ENCODE measurements around the gene SLC30A3. TPM values are rescaled to one million over a fixed set of nuclear protein-coding genes. Genes with fewer than 3 reads are reported as not detected.
"Not testable (repeated sequence)": the region's sequence is repeated elsewhere in the genome, so short reads cannot be mapped to it uniquely, and the experiment has no call there.

The SLC30A3 gene
- polyA plus RNA-seq, 1 donor: 0.85 TPM

DNA sequence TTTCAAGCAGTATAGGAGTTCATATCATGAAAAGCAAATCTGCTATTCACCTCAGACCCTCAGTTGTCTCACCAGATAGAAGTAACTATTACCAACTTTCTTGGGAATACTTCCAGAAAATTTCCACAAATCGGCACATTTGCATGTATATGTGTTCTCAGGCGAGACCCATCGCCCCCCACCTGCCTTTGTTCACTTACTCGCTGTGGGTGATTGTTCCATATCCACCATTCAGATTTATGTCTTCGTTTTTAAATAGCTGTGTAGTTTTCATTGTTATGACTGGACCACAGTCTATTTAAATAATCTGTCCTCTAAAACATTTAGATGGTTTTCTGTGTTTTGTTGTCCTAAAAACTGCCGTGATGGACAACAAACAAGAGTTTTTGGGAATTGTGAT, 22.6 kb upstream of the SLC30A3 start:
- no peak for DNase-seq (ENCODE audit: low read depth)

DNA sequence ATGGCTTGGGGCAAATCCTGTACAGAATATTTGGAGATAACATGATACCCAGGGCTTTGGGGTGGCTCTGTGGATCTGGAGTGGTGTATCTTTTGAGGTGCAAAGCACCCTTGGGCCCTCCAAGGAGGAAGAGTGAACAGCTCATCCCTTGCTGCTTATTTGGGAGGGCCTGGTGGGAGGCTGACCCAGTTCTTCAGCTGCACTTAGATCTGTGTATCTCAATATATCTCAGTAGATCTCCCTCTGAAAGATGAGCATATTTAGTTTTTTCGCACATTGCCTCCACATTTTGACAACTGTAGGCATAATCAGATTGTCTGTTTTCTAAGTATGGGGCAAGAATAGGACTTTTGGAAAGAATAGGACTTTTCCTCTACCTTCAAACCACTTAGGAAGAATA, 22.1 kb upstream of the SLC30A3 start:
- no peak for DNase-seq (ENCODE audit: low read depth)

DNA sequence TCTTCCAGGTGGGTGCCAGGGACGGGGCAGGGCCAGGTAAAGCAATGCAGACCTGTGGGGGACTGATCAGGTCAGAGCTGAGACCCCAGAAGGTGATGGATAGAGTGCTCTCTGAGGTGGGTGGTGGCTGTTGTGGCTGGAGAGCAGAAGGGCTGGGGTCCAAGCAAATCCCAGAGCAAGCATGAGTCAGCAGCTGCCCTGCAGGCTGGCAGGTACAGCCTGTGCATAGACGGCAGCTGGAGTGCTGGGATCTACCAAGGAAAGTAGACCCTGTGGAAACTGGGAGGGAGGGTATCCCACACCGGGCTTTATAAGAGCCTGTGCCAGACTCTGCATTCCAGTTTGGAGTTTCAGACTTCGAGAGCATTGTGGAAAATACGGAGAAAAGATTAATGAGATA, 20.0 kb upstream of the SLC30A3 start:
- DNase-seq (ENCODE audit: low read depth): no peak

DNA sequence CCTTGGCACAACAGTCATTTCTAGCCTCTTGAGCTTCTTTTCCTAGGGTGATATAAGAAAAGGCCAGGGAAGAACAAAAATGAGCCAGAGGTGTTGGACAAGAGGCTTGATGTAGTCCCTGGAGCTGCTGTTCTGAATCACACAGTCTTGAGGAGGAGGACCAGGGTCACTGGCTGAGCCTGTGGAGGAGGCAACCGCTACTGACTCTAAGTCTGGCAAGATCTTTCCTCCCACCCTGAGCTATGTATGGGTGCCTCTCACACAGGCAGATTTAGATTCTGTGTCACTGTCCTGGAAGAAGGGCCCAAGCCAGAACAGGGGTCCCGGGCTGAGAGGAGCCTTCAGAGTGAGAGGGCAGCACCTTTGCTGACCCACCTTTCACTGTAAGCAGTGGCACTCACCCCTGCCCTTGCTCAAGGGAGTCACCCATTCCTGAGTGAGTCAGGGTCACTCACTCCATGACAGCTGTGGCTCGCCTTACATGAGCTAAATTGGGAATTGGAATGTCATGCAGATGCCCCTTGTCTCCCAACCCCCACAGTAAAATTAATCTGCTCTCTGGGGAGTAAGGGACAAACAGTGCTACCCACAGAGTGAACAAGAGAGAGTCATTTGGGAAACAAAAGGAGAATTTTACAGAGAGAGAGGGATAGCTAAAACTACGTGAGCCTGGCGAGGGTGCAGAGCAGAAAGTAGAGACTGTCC, 19.2 kb upstream of the SLC30A3 start, which contains the start of gene TRIM54:
TRIM54 (plus strand) TSS at position 575 of the 705 bp plus-strand sequence. CDS start 303 bp downstream, outside the sequence.
- no peak for DNase-seq (ENCODE audit: low read depth)

DNA sequence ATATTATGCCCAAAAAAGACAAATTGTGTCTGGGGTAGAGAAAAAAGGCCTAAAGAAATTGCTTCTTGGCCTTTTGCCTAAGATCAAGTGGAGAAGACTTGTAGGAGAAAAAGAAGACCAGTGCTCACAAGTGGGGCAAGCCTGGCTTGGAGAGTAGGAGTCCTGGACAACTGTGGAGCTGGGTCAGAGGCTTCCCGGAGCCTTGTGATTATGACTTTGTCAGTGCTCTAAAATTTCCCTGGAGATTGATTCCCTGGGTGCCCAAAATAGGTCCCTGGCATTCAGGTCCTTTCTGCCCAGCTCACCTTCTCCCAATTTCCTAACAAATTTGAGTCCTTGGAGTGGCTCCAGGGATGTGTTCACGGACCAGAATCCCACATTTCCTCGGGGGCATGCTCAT, 18.6 kb upstream of the SLC30A3 start:
- no peak for DNase-seq (ENCODE audit: low read depth)

DNA sequence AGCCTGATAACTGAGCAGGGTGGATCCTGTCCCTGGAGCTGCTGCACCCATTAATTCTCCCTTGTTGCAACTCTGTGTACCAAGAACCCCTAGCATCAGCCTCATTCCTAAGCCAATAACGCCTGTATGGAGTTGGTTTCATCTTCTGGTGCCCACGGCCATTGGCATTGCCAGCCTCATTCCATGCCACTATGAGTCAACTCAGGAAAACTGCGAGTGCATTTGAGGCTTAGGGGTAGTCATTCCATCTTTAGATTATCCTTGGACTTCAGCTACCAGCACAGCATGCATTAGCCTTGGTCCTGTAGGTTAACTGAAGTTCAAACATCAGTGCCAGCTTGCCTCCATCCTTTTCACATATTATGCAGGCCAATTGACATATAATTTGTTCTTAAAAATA, 18.0 kb upstream of the SLC30A3 start:
- DNase-seq (ENCODE audit: low read depth): no peak

DNA sequence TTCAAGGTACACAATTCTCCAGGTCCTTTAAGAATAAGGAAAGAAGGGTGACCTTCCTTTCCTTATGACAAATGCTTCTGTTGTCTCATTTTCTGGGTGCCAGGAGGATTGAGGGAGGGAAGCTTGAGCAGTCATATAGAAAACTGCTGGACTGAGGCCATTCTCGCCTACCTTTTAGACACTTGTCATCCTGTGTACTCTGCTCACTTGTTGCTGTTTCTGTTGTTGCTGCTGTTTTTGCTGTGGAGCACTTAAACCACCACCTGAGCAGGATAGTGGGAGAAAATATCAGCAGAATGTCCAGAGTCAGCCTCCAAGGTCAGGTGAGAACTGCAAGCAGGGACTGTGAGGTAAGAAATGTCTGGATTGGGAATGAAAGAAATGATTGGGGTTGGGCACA, 15.2 kb upstream of the SLC30A3 start:
- DNase-seq (ENCODE audit: low read depth): no peak

DNA sequence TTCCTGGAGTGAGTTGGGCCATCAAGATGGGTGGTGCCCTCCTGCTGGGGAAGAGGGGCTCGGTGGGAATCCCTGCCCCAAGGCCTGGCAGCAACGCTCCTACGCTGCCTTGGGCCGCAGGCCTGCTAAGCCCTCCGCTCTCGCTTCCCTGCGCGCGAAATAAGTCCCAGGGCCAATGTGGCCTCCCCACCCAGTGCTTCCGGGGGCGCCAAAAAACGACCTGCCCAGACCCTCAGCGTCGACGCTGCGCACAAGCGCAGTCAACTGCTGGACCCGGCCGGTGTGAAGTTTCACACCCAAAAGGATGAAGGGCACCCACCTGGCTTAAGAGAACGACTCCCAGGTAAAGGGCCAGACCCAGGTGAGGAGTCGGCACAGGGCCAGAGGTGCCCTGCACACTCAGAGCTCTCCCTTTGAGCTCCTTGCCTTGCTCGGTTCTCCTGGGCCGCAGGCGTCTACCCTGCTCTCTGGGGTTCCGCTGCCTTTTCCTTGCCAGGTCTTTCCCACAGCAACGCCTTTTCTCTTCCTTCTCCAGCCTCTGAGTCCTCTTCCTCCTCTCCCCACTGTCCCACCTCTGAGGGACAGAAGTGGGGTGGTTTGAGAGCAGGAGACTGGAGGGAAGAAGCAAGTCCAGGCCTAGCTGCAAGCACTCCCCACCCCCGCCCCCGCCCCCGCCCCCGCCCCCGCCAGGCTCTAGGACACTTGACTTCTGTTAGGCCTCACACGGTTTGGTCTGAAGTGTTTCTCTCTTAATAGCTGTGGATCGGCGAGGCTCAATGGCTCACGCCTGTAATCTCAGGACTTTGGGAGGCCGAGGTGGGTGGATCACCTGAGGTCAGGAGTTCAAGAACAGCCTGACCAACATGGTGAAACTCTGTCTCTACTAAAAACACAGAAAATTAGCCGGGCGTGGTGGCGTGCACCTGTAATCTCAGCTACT, 12.6 kb upstream of the SLC30A3 start, which contains the start of gene DNAJC5G:
DNAJC5G (plus strand) TSS at position 223 of the 940 bp plus-strand sequence. CDS start 1,296 bp downstream, outside the sequence.
- no peak for DNase-seq (ENCODE audit: low read depth)

DNA sequence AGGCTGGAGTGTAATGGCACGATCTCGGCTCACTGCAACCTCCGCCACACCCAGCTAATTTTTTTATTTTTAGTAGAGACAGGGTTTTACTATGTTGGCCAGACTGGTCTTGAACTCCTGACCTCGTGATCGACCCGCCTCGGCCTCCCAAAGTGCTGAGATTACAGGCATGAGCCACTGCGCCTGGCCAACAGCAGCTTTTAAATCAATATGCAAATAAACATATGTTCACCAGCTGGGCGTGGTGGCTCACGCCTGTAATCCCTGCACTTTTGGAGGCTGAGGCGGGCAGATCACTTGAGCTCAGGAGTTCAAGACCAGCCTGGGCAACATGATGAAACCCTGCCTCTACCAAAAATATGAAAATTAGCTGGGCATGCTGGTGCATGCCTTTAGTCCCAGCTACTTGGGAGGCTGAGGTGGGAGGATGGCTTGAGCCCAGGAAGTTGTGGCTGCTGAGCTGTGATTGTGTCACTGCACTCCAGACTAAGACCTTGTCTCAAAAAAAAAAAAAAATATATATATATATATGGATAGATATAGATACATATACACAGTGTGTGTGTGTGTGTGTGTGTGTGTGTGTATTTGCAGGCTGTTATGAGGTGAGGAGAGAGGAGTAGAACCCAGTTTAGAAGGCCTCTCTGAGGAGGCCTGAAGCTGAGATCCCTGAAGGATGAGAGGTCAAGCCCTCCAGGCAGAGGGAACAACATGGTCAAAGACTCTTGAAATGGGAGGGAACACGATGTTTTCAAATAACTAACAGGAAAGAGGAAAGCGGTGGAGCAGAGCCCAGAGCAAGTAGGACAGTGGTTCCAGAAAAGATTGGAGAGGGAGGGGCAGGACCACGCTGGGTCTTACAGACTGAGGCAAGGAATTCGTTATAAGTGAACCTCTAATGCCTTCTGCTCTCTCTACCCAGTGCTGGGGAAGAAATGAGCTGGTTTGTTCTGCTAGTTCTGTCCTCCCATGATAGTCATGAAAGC, 10.0 kb upstream of the SLC30A3 start:
- DNase-seq (ENCODE audit: low read depth): not testable (repeated sequence)

DNA sequence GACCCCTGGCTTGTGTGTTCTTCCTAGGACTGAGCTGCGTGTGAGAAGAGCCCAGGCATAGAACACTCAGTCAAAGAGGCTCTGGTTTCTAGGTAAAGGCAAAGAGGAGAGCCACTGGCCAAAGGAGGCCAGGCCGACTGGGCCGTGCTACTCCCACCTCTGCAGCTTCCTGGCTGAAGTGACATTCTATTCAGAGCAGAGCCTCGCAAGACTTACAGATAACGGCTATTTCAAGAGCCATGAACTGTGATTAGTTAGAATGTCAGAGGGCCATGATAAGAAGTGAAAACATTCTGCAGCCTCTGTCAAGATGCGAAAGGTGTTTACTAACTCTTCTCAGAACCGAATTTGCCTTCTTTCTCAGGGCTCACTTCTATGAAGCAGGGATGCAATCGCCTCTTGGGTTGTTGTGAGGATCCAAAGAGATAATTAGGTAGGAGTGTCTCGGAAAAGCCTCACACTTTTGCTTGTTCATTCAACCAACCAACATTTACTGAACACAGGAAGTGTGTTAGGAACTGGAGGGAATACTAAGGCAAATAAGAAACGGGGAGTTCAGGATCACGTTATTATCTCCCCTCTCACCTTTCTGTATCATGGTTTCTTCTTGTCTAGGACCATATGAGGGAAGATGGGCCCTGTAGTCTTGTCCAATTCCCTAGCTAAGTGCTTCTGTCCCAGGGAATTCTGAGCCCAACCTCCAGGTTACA, 8.9 kb upstream of the SLC30A3 start:
- DNase-seq (ENCODE audit: low read depth): no peak

DNA sequence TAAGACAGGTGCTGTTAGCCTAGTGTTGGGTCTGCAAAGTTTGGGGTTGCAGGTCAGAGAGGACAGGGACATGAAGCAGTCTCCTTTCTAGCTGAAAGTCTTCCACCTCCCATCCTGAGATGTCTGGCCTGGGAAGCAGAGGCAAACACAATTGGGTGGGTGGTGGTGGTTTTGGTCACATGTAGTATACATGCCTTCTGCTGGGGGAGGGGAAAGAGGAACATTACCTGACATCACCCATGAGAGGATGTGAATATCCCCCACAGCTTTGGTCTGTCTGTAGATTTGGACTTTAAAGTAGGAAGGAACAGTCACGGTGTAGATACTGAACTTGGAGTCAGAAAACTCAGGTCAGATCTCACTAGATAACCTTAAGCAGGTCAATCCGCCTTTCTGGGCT, 7.8 kb upstream of the SLC30A3 start:
- DNase-seq (ENCODE audit: low read depth): no peak

DNA sequence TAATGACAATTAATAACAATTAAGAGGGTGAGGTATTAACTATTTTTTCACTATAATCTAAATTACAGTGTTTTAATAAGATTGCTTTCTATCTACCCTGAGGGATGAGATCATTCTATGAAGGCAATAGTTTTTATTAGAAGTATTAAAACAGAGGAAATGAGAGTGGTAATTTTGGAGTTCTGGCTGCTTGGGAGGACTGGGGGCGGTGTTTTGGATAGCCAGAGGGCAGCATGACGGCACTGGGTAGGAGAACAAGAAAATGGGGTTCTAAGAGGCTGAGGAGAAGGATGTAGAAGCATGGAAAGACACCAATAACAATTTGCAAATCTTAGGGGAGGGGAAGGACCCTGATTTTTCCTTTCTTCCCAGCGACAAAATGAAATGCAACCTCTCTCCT, 7.3 kb upstream of the SLC30A3 start:
- DNase-seq (ENCODE audit: low read depth): no peak

DNA sequence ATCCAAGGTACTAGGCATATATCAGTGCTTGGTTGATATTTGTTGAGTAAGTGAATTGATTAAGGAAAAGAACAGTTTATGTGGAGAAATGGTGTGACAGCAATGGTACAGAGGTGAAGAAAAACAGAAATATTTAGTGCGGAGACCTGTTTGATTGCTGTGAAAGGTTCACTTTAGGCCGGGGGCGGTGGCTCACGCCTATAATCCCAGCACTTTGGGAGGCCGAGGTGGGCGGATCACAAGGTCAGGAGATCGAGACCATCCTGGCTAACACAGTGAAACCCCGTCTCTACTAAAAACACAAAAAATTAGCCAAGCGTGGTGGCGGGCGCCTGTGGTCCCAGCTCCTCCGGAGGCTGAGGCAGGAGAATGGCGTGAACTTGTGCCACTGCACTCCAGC, 5.4 kb upstream of the SLC30A3 start:
- DNase-seq (ENCODE audit: low read depth): not testable (repeated sequence)

DNA sequence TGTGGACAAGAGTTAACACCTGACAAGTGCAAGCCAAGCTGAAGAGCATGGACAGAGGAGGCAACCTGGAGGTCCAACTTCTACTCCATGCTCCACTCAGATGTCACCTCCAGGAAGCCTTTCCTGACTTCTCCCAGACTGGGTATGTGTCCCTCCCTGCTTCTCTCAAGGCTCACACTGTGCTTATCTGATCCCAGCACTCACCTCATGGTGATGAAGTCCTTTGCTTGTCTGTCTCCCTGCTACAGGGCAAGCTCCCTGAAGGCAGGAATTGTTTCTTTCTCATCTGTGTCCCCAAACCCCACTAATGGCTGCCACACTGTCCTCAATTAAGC, 2.7 kb upstream of the SLC30A3 start:
- no peak for DNase-seq (ENCODE audit: low read depth)

DNA sequence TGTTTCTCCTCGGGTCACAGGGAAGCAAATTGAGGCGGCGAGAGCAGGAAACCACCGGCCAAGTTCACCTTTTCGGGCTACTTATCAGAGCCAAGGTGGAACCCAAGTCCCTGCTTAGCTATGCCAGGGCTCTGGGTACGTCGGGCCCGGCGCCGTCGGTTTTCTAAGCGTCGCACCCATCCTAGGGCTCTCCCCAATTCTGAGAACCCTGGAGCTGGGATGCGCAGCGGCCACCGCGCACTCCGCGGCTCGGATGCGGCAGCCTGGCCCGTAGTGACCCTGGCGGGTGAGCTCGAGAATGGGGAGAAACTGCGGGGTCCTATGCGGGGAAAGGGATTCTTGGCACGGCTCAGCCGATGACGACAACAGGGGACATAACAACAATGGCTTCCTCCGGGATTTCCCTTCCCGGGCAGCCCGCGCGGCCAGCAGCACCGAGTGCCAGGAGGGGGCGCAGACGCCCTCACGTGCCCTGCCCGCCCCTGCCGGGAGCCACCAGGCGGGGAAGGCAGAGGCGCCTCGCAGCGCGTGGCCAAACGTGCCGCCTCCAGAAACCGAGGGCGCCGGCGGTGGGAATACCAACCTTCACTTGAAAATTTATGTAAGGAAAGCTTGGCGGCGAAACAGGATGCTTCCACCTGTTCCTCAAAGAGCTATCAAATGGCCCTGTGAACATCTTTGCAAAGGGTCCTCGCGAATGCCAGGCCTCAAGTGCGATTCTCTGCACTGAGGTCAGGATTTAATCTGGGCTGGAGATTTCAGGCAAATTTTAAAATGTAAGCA, 2.1 kb upstream of the SLC30A3 start:
- DNase-seq (ENCODE audit: low read depth): no peak

DNA sequence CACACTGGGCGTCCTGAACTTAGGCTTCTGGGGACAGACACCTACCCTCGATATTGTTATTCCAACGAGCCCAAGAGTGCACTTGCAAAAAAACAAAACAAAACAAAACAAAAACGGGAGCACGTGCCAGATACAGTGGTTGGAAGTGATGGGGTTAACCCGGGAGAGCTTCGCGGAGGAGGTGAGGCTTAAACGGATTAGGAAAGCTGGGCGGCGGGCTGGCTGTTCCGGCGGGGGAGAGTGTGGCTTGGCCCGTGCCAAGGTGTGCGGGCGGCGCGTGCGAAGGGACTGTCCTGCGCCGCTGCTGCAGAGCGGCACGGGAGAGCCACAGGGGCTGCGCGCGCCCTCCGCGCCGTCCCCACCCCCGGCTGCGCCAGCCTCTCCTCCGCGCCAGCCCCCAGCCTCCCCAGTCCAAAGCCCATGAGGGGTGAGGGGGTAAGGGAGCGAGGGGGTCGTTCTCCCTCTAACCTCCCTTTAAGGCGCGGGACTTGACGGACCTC, 1.5 kb upstream of the SLC30A3 start:
- DNase-seq (ENCODE audit: low read depth): no peak

DNA sequence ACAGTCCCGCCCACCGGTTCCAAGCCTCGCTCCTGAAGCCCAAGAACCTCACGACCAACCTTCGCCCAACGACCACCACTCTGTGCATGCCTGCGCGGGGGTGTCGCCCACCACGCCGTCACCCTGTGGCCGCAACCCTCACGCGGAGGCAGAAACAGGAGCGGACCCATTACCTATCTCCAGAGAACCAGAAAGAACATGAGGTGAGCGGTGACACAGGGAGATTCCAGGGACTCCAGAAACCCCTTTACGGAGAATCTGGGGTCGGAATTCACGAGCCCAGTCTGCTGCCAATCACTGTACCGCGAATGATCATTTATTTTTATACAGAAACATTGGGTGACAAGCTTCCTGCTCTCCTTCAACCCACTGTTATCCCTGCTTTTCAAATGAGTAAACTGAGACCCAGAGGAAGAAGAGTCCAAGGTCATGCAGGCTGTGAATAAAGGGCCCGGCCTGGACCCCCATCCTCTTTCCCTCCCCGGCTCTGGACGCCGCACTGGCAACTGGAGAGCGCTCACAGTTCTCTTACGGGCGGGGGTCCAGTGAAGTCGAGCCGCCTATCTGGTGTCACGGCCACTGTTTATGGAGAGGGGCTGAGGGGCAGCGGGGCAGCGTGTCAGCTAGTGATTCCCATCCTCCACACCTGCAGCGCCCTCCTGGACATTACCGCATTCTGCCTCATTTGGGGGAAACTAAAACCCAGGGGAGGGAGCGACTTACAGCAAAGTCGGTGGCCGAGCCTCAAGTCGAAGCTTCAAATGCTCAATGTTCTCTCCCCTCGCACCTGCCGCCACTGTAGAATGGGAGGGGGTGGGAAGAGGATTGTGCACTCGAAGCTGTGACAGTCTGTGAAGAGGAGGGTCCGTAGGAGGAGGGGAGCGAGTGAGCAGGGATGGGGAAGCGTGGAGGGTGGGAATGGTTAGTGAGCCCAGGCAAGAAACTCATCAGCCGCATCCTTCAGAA, 723 bp upstream of the SLC30A3 start:
- DNase-seq (ENCODE audit: low read depth): no peak

DNA sequence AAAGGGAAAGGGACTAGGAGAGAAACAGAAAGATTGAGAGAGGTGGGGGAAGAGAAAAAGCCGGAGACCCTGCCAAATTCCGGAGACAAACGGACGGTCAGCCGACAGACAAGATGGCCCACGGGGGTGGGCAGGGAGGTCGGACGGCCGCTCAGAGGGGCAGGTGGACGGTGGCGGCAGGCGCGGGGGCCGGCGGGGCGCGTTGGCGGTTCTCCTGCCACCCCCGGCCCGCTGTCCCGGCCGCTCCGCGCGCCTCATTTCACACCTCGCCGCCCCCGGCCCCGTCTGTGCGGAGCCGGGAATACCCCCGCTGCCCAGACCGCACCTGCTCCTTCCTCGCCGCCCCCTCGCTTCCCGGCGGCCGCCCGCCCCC, 935 bp downstream of the SLC30A3 start:
- DNase-seq (ENCODE audit: low read depth): no peak

Measured in forelimb muscle (tissue), 1 donor.